ENCODE data around the gene HSP90AA1.
"Not testable (repeated sequence)": the region's sequence is repeated elsewhere in the genome, so short reads cannot be mapped to it uniquely, and the experiment has no call there.

The HSP90AA1 gene

DNA sequence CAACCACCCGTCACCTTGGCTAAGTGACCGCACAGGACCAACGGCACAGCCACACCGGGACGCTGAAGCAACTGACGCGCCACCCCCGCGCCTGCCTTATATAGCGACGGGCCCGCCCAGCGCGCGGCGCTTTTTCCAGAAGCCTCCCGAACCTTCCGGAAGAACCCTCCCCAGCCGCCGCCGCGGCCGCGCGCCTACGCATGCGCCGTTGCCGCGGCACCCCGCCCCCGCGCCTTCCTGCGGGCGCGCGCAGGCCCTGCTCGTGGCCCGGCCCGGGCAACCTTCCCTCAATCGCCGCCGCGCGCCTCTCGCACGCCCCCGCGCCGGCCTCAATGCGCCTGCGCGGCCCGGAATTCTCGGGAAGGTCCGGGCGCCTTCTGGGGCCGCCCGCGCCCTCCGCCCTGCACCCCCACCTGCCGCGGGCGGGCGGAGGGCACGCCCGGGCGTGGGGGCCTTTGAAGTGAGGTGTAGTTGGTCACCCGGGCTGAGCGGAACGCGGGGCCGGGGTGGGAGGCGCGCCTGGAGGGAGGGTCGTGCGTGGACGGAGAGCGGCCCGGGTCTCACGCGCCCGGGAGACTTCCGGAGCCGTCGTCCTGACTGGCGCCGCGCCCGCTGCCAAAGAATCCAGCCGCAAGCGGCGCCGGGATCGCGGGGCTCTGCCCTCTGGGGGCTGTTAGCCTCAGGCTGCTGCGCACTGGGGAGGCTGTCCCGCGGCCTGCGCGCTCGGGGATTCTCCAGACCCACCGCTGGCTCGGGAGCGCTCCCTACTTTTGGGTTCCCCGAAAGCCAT is at the start of gene HSP90AA1:
Gene HSP90AA1, minus strand, starts transcription at position 73 of the 790 bp plus-strand sequence. CDS start 666 bp downstream, outside the sequence.
- in situ Hi-C loops (cut with HindIII; ENCODE audit: low sequenced_read_pairs): no loop called here

DNA sequence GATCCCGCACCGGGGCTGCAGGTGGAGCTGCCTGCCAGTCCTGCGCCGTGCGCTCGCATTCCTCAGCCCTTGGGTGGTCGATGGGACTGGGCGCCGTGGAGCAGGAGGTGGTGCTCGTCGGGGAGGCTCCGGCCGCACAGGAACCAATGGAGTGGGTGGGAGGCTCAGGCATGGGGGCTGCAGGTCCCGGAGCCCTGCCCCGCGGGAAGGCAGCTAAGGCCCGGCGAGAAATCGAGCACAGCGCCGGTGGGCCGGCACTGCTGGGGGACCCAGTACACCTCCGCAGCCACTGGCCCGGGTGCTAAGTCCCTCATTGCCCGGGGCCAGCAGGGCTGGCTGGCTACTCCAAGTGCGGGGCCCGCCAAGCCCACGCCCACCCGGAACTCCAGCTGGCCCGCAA is 48.6 kb upstream of the HSP90AA1 start:
- in situ Hi-C loops (cut with HindIII; ENCODE audit: low sequenced_read_pairs): not testable (repeated sequence)

DNA sequence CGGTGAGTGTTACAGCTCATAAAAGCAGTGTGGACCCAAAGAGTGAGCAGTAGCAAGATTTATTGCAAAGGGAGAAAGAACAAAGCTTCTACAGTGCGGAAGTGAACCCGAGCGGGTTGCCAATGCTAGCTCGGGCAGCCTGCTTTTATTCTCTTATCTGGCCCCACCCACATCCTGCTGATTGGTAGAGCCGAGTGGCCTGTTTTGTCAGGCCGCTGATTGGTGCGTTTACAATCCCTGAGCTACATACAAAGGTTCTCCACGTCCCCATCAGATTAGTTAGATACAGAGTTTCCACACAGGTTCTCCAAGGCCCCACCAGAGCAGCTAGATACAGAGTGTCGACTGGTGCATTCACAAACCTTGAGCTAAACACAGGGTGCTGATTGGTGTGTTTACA is 47.9 kb upstream of the HSP90AA1 start:
- in situ Hi-C loops (cut with HindIII; ENCODE audit: low sequenced_read_pairs): not testable (repeated sequence)

DNA sequence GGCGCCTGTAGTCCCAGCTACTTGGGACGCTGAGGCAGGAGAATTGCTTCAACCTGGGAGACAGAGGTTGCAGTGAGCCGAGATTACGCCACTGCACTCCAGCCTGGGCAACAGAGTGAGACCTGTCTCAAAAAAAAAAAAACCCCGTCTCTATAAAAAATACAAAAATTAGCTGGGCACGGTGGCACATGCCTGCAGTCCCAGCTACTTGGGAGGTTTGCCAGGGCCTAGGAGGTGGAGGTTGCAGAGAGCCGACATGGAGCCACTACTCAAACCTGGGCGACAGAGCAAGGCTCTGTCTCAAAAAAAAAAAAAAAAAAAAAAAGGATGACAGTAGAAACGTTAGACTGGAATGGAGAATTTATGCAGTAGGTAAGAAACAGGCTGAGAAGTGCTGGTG is 47.2 kb upstream of the HSP90AA1 start:
- in situ Hi-C loops (cut with HindIII; ENCODE audit: low sequenced_read_pairs): not testable (repeated sequence)

DNA sequence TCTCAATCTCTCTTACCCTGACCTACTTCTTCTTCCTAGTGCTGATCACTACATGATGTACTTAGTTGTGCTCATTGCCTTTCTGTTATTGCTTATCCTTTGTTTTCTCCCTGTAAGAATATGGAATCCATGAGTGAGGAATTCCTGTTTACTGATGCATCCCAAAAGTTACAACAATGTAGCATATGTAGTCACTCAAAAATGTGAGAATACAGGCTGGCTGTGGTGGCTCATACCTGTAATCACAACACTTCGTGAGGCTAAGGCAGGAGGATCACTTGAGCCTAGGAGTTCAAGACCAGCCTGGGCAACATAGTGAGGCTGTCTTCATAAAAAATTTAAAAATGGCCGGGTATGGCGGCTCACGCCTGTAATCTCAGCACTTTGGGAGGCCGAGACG is 44.9 kb upstream of the HSP90AA1 start:
- in situ Hi-C loops (cut with HindIII; ENCODE audit: low sequenced_read_pairs): no loop called here

DNA sequence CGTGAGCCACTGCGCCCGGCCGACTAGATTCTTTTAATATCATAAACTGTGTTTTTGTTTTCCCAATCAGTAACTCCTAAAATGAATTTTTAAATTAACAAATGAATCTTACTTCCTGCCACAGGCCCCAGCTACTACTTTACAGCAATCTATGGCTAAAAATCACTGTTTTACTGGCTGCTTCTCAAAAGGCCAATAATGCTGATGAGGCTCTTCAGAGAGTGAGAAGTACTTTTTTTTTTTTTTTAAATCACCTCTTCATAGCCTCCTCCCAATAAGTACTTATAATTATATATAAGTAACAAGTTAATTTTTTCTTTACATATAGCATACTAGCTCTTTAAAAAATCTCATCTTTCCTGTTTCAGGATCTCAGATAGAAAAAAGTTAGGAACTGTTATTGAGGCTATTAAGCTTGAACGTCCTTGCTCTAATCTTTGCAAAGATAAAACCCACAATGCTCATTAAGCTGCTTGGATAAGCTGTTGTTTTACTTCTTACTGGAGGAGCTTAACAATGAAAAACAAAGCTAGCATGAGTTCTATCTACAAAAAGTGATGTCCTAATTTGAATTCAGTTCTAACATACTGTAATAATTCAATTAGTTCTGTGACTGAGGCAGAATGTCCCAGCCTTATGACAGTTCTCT is 40.1 kb upstream of the HSP90AA1 start:
- in situ Hi-C loops (cut with HindIII; ENCODE audit: low sequenced_read_pairs): no loop called here

DNA sequence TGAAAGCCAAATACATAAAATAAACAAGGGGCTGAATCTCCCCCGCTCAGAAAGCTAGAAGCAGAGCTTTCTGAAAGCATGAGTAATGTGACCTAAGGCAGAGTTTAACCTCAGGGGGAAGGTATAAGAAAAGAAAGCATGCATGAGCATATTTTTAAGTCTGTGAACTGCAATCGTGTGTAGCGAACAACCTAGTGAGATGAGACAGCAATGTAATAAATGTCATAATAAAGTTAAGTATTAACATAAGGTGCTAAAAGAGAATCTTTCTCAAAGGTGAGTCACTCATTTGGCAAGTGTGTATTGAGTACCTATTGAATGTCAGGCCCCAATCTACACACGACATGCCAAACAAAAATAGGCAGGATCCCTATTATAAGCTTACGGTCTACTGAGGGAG is 38.7 kb upstream of the HSP90AA1 start:
- in situ Hi-C loops (cut with HindIII; ENCODE audit: low sequenced_read_pairs): no loop called here

DNA sequence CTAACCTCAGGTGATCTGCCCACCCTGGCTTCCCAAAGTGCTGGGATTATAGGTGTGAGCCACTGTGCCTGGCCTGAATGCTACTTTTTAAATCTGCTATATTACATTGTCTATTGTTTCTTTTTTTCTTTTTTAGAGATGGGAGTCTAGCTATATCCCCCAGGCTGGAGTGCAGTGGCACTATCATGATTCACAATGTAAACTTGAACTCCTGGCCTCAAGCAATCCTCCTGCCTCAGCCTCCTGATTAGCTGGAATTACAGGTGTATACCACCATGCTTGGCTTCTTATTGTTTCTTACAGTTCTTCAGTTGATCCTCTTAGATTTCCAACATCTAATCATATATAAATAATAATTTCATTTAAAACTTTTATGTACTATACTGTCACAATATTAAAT is 37.6 kb upstream of the HSP90AA1 start:
- in situ Hi-C loops (cut with HindIII; ENCODE audit: low sequenced_read_pairs): no loop called here

DNA sequence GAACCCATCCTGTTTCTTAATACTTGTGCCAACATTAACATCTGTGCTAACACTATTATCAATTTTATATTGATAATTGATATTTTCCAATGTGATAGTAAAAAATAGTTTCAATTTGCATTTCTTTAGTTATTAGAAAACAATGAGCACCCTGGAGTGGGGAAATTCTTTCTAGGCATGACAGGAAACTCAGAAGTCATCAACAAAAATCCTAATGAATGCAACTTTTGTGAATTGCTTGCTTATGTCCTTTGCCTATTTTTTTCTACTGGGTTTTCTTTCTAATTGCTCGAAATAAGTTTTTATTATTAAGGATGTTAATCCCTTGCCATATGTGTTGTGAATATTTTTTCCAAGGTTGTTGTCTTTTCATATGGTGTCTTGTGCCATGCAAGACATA is 34.7 kb upstream of the HSP90AA1 start:
- in situ Hi-C loops (cut with HindIII; ENCODE audit: low sequenced_read_pairs): no loop called here

DNA sequence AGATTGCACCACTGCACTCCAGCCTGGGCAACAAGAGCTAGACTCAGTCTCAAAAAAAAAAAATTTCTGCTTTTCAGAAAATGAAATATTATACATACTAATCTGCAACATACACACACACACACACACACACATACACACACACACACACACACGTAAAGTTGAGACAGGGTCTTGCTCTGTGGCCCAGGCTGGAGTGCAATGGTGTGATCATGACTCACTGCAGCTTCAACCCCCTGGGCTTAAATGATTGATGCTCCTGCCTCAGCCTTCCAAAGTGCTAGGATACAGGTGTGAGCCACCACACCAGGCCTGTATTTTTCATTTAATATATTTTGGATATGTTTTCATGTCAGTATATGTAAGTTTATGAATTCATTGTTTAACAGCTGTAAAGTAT is 34.0 kb upstream of the HSP90AA1 start:
- in situ Hi-C loops (cut with HindIII; ENCODE audit: low sequenced_read_pairs): no loop called here

DNA sequence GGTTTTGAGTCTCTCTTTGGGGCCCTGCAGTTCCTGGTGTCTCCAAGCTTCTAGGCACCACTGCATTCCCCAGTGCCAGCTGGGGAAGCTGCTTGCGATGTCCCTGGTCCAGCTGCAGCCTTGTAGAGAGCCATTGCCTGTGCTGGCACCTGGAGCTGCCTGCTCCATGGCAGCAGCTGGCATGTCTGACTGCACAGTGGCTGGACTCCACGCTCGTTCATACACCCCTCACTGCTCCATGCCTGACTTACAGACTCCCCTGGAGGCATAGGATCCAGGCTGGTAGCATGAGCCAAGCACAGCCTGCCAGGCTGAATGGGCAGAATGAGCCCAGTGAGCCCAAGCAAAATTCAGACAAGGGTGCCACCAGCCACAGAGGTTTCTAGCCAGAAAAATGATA is 31.0 kb upstream of the HSP90AA1 start:
- in situ Hi-C loops (cut with HindIII; ENCODE audit: low sequenced_read_pairs): no loop called here

DNA sequence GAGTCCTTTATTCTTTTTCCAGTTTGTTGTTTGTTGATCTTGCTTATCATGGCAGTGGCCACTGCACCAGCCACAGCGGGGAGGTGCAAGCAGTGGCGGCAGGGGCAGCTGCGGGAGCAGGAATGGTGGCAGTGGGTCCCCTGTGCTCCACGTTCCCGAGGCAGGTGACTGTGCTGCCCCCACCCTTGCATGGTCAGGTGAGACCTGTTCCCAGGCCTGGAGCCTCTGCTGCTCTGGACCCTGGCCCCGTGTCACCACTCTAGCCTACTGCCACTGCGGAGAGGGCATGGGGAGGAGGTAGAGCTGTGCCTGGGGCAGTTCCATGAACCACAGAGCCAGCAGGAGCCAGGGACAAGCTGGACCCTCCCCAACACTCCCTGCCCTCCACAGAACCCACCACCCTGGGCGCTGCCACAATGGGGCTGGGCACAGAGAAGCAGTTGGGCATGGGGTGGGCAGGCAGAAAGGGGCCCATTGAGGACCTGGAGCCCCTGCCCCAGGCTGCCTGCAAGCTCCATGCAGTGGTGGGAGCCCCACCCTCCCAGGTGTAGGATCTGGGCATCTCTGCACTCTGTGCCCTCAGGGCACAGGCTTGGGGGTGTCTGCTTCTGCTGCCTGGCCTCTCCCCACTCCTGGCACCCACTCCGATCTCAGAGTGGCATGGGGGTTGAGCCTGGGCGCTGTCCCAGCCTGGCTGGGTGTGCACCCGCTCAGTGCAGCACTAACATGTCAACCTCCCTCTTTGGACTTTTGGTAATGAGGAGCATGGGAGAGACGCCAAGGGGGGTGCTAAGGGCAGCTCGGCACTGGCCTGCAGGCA is 29.7 kb upstream of the HSP90AA1 start:
- in situ Hi-C loops (cut with HindIII; ENCODE audit: low sequenced_read_pairs): no loop called here

DNA sequence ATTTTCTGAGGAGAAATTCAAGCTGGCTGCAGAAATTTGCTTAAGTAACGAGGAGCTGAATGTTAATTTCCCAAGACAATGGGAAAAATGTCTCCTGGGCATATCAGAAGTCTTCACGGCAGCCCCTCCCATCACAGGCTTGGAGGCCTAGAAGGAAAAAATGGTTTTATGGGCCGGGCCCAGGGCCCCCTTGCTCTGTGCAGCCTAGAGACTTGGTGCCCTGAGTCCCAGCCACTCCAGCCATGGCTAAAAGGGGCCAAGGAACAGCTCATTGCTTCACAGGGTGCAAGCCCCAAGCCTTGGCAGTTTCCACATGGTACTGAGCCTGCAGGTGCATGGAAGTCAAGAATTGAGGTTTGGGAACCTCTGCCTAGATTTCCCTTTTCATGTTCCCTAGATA is 24.3 kb upstream of the HSP90AA1 start:
- in situ Hi-C loops (cut with HindIII; ENCODE audit: low sequenced_read_pairs): no loop called here

DNA sequence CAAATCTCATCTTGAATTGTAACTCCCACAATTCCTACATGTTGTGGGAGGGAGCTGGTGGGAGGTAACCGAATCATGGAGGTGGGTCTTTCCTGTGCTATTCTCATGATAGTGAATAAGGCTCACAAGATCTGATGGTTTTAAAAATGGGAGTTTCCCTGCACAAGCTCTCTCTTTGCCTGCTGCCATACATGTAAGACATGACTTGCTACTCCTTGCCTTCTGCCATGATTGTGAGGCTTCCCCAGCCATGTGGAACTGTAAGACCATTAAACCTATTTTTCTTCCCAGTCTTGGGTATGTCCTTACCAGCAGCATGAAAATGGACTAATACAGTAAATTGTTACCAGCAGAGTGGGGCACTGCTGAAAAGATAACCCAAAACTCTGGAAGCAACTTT is 22.5 kb upstream of the HSP90AA1 start:
- in situ Hi-C loops (cut with HindIII; ENCODE audit: low sequenced_read_pairs): not testable (repeated sequence)

DNA sequence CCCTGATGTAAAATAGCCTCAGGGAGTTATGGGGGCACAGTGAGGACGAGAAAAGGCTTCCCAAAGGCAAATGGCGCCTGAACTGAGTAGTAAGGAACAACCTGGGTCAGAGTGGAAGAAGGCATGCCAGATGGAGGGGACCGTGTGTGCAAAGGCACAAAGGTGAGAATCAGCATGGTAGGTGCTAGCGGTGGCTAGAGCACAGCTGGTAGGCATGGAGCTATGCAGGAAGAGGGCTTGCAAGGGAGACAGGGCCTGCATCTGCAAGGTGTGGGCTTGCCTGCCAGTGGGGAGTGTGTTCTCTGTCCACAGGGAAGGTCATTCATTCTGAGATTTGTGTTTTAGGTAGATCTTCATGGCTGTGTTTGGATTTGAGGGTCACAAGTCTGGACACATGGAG is 18.5 kb upstream of the HSP90AA1 start:
- in situ Hi-C loops (cut with HindIII; ENCODE audit: low sequenced_read_pairs): no loop called here

DNA sequence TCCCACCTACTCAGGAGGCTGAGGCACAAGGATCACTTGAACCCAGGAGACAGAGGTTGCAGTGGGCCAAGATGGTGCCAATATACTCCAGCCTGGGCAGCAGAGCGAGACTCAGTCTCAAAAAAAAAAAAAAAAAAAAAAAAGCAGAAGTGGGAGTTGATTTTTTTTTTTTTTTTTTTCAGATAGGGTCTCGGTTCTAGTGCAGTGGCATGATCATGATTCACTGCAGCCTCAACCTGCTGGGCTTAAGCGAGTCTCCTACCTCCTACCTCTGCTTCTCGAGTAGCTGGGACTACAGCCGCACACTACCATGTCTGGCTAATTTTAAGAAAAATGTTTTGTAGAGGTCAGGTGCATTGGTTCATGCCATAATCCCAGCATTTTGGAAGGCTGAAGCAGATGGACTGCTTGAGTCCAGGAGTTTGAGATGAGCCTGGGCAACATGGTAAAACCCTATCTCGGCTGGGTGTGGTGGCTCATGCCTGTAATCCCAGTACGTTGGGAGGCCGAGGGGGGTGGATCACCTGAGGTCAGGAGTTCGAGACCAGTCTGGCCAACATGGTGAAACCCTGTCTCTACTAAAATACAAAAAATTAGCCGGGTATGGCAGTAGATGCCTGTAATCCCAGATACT is 16.3 kb upstream of the HSP90AA1 start:
- in situ Hi-C loops (cut with HindIII; ENCODE audit: low sequenced_read_pairs): no loop called here

DNA sequence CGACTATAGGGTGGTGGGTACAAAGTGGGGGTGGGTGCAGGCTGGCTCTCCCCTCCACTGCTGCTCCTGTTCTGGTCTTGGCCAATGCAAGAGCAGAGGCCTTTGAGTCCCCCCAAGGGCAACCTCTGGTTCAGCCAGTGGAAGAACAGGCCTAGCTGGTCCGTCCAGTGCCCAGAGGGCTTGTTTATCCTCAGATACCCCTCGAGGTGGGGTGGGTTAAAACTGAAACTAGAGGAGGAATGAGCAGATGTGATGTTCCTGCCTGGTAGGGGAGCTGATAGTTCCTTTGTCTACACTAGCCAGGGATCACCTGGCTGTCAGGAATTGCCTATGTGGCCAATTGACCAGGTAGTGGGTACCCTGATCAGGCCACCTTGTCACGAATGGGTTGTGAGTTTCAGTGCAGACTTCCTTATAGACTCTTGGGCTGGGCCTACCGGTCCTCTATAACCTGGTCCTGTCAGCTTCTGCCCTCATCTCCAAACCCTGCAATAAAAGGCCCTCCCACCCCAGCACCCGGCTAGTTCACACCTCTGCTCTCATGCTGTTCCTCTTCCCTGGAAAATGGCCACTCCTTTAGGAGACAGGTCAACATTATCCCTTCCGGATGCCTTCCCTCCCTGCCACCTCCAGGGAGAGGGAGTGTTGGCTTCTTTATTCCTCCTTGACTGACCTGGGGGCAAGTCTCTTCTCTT is 10.7 kb upstream of the HSP90AA1 start:
- in situ Hi-C loops (cut with HindIII; ENCODE audit: low sequenced_read_pairs): no loop called here

DNA sequence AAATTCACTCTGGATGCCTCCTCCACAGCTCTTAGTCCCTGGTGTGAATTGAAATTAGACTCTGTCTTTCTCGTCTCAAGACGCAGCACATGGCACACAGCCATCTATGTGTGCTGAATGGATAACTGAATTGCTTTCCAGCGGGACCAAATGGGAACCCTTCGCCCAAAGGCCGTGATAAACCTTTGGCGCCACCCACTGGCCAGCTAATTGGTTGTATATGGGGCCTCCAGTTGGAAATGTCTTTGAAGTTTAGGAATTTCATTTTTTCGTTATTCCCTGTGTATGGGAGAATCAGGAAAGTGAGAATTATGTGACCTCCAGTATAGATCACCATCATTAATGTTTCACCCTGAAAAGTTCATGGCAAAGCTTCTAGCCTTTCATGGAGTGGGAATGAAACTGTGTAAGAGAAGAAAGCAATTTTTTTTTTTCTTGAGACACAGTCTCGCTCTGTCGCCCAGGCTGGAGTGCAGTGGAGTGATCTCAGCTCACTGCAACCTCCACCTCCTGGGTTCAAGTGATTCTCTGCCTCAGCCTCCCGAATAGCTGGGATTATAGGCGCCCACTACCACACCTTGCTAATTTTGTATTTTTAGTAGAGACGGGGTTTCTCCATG is 9.8 kb upstream of the HSP90AA1 start:
- in situ Hi-C loops (cut with HindIII; ENCODE audit: low sequenced_read_pairs): no loop called here

DNA sequence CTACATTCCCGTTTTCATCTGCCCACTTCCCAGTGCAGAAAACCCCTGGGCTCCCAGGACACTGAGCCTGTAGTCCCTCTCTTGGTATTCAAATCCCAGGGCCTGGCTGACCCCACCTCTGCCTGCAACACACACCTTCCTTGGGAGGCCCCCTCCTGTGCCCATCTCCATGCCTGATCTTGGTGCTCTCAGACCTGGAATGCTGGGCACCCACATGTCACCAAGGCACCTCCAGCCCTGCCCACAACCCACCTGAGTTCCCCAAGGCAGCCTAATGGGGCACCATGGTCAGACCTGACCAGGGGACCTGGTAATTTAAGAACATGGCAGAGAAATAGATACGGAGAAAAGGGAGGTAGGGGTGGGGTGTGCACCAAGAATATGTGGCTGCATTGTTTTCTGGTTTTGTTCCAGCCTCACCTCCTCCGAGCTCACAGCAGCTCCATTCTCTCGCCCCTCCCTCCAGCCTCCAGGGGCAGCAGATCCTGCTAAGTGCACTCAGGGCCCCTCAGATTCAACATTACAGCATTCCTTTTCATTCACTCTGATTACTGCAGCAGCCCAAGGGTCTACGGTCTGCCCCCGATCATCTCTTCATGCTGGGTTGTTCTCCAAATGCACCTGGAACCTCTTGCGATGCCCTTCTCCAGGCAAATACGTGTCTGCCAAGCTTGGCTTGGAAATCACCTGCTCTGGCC is 9.2 kb upstream of the HSP90AA1 start:
- in situ Hi-C loops (cut with HindIII; ENCODE audit: low sequenced_read_pairs): no loop called here

Measured in DLD1 (cell line).